Keratinocyte (primary cell): ENCODE measurements around the gene JMJD1C. TPM values are rescaled to one million over a fixed set of nuclear protein-coding genes. Genes with fewer than 3 reads are reported as not detected.

ENCODE experiments used
- DNase-seq: peaks from one replicate; pipeline ENCODE4 v3.0.0-alpha.2; 2011; ENCODE audit warnings: low read depth, missing footprints, low spot score
- FAIRE-seq: peaks from 2 replicates; lab custom pipeline; 2011; peaks lifted over from hg19 to GRCh38; lab: Jason Lieb, UNC
- H2AFZ ChIP-seq: 2 replicates; pipeline ENCODE4 v1.6.0; 2012; ENCODE audit warnings: low read length, control low read depth, inconsistent platforms; ENCODE audit not compliant: control insufficient read depth
- H3K27ac ChIP-seq: 2 replicates; pipeline ENCODE4 v1.5.1; 2011; ENCODE audit warnings: low read length; ENCODE audit not compliant: control insufficient read depth, insufficient read depth
- H3K27me3 ChIP-seq: 3 replicates; pipeline ENCODE4 v1.6.0; 2011; ENCODE audit warnings: low read length; ENCODE audit not compliant: control insufficient read depth, insufficient read depth; ENCODE audit errors: extremely low read depth
- H3K36me3 ChIP-seq, 2 experiments: 2 replicates in 1 of 2; 3 replicates in 1 of 2; pipeline ENCODE4 v1.5.1; 2011; ENCODE audit warnings: low read length in 2 of 2, mild to moderate bottlenecking in 1 of 2; ENCODE audit not compliant: control insufficient read depth in 2 of 2, insufficient read depth in 2 of 2; ENCODE audit errors: extremely low read depth in 1 of 2
- H3K4me1 ChIP-seq: 3 replicates; pipeline ENCODE4 v1.5.1; 2011; ENCODE audit warnings: low read length; ENCODE audit not compliant: control insufficient read depth, insufficient read depth; ENCODE audit errors: extremely low read depth
- H3K4me2 ChIP-seq: 3 replicates; pipeline ENCODE4 v1.6.0; 2011; ENCODE audit warnings: low read depth, low read length; ENCODE audit not compliant: control insufficient read depth, insufficient read depth; ENCODE audit errors: extremely low read depth
- H3K4me3 ChIP-seq, 3 experiments: fragments of 200-600 bp in 1 of 3; sonication (generic) in 1 of 3; 2 replicates in 2 of 3; 3 replicates in 1 of 3; pipeline ENCODE4 v1.5.1; 2011 to 2016; ENCODE audit warnings: low read length in 3 of 3, mild to moderate bottlenecking in 3 of 3, control low read depth in 2 of 3, inconsistent platforms in 1 of 3, low read depth in 1 of 3, mixed read lengths in 1 of 3, mixed run types in 1 of 3, moderate library complexity in 1 of 3; ENCODE audit not compliant: control insufficient read depth in 2 of 3, insufficient read depth in 2 of 3; ENCODE audit errors: extremely low read depth in 1 of 3
- H3K79me2 ChIP-seq: 2 replicates; pipeline ENCODE4 v1.6.0; 2012; ENCODE audit warnings: low read length; ENCODE audit not compliant: control insufficient read depth, insufficient read depth
- H3K9ac ChIP-seq: 3 replicates; pipeline ENCODE4 v1.6.0; 2011; ENCODE audit warnings: low read length; ENCODE audit not compliant: control insufficient read depth, insufficient read depth; ENCODE audit errors: extremely low read depth
- H3K9me1 ChIP-seq: 3 replicates; pipeline ENCODE4 v1.6.0; 2011; ENCODE audit warnings: low read length; ENCODE audit not compliant: control insufficient read depth, insufficient read depth; ENCODE audit errors: extremely low read depth
- H3K9me3 ChIP-seq: 2 replicates; pipeline ENCODE4 v1.5.1; 2012; ENCODE audit warnings: low read depth, low read length; ENCODE audit not compliant: control insufficient read depth
- H4K20me1 ChIP-seq: 3 replicates; pipeline ENCODE4 v1.6.0; 2011; ENCODE audit warnings: low read length; ENCODE audit not compliant: control insufficient read depth, insufficient read depth; ENCODE audit errors: extremely low read depth
- EZH2 ChIP-seq: IDR thresholded peaks from one replicate; pipeline ENCODE4 v1.6.1; 2012; ENCODE audit warnings: inconsistent platforms, mild to moderate bottlenecking, low read length, moderate library complexity
- dilution Hi-C: fragments of 300-500 bp; cut with MboI; formaldehyde crosslinking; loops from one replicate; pipeline ENCODE4 v1.7.0; 2020; ENCODE audit warnings: low sequenced_read_pairs; ENCODE audit not compliant: extremely low pct_ligation_motif_present
- polyA plus RNA-seq, 5 experiments: library from polyadenylated mRNA; depleted of rRNA in 3 of 5; stranded (reverse) in 3 of 5; stranded (forward) in 1 of 5; unstranded in 1 of 5; fragments of >200 nt; gene quantifications; 1 replicate in 1 of 5; 2 replicates in 3 of 5; 3 replicates in 1 of 5; pipeline versions ENCODE4 v1.2.1 to v1.2.3, GENCODE V29; 2011 to 2012; ENCODE audit warnings: missing spikeins in 2 of 5, low read depth in 1 of 5, low replicate concordance in 1 of 5
- TF ChIP-seq, protein P1 (sequence below), 3 experiments: IDR thresholded peaks in 1 of 3; conservative IDR thresholded peaks in 1 of 3; optimal IDR thresholded peaks in 1 of 3; 2 replicates in 2 of 3; 3 replicates in 1 of 3; pipeline versions ENCODE3 to v1.5.1; 2011; ENCODE audit warnings: low read length in 3 of 3, mild to moderate bottlenecking in 3 of 3, moderate library complexity in 2 of 3, control low read depth in 1 of 3, inconsistent platforms in 1 of 3; ENCODE audit not compliant: insufficient read depth in 2 of 3; ENCODE audit errors: extremely low read depth in 1 of 3

The JMJD1C gene
- polyA plus RNA-seq, 1 donor (not counting 4 experiments of a cell fraction or from before 2014, with no cell fraction given) = 38.2 TPM

GRCh38 chr10:63273577-63273976 lies 192.2 kb downstream of the JMJD1C start:
- no peaks in the 10 kb centered on the region for H3K27me3 ChIP-seq
- no peaks in the 10 kb centered on the region for H4K20me1 ChIP-seq
- no peak overlapping the region for H3K9ac ChIP-seq
- FAIRE-seq = no peak
- no peaks in the 10 kb centered on the region for H3K9me1 ChIP-seq
- TF ChIP-seq, protein P1, sequence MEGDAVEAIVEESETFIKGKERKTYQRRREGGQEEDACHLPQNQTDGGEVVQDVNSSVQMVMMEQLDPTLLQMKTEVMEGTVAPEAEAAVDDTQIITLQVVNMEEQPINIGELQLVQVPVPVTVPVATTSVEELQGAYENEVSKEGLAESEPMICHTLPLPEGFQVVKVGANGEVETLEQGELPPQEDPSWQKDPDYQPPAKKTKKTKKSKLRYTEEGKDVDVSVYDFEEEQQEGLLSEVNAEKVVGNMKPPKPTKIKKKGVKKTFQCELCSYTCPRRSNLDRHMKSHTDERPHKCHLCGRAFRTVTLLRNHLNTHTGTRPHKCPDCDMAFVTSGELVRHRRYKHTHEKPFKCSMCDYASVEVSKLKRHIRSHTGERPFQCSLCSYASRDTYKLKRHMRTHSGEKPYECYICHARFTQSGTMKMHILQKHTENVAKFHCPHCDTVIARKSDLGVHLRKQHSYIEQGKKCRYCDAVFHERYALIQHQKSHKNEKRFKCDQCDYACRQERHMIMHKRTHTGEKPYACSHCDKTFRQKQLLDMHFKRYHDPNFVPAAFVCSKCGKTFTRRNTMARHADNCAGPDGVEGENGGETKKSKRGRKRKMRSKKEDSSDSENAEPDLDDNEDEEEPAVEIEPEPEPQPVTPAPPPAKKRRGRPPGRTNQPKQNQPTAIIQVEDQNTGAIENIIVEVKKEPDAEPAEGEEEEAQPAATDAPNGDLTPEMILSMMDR (optimal IDR thresholded peaks at IDR 0.05 in 1 of 3, IDR thresholded peaks at IDR 0.05 in 1 of 3, conservative IDR thresholded peaks at IDR 0.05 in 1 of 3; ENCODE audit: extremely low read depth in 1 of 3, insufficient read depth in 2 of 3, low read length in 3 of 3) = no peak
- no peak for TF ChIP-seq EZH2
- no peaks in the 10 kb centered on the region for H3K9me3 ChIP-seq
- no peak overlapping the region for H3K27ac ChIP-seq
- H3K79me2 ChIP-seq = peaks cover 23% of the 10 kb centered on the region
- no peak for DNase-seq
- no peak overlapping the region for H3K4me3 ChIP-seq
- dilution Hi-C loops = no loop called here
- H2AFZ ChIP-seq = no peak overlapping the region
- H3K4me2 ChIP-seq = no peak overlapping the region
- peaks cover 5% of the 10 kb centered on the region for H3K4me1 ChIP-seq
- no peaks in the 10 kb centered on the region for H3K36me3 ChIP-seq

DNA sequence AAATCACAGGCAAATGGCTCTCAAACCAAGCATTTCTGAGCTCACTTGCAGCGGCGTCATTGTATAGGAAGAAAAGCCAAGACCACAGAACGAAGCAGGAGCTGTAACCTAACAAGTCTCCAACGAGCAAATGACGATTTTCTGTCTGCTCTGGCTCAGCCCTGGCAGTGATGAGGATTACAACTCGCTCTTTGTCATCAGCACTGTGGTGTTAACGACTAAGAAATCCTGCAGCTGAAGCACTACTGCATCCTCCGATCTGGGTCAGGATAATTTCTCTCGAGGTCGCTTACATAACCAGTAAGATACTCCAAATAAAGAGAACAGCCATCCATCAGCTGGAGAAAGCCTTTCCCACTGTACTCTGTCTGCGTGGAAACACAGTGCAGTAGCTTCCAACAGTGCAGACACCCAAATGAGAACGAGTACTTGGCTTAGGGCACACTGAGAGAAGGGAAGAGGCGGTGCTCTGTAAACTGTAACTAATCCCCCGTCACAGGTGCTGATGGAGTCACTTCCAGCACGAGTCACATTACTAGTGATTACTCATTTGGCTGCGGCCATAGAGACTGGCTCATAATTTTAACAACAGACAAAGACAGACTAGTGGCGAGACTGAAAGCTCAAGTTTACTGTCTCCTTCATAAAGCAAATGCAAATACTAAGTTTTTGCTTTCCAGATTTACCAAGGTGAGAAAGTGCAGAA lies 196.8 kb downstream of the JMJD1C start:
- dilution Hi-C loops = no loop called here
- Histone ChIP-seq H3K27me3 (no peaks in the 10 kb centered on the region), H3K4me2 (peak overlapping the region; percentile 79), H3K4me3 (peak overlapping the region; percentile 54 to 88 (median 83)), H3K27ac (peak overlapping the region; percentile 97), H2AFZ (no peak overlapping the region), H3K36me3 (no peaks in the 10 kb centered on the region), H4K20me1 (no peaks in the 10 kb centered on the region), H3K9ac (peak overlapping the region; percentile 96), H3K4me1 (peaks cover 5% of the 10 kb centered on the region), H3K9me3 (no peaks in the 10 kb centered on the region), H3K79me2 (peaks cover 61% of the 10 kb centered on the region), H3K9me1 (no peaks in the 10 kb centered on the region)
- TF ChIP-seq, protein P1 (optimal IDR thresholded peaks at IDR 0.05 in 1 of 3, IDR thresholded peaks at IDR 0.05 in 1 of 3, conservative IDR thresholded peaks at IDR 0.05 in 1 of 3; ENCODE audit: extremely low read depth in 1 of 3, insufficient read depth in 2 of 3, low read length in 3 of 3) = peak in 2 of 3 experiments; percentile 7 to 42
- TF ChIP-seq EZH2 = no peak
- FAIRE-seq = peak; percentile 98
- DNase-seq = peak; percentile 79
